ENCODE data around the gene TGFBR3.

GRCh38 chr1:91928026-91928425 lies 42.1 kb upstream of the TGFBR3 start:
- no peak for TF ChIP-seq CTCF (conservative IDR thresholded peaks at IDR 0.05; ENCODE audit: low read depth, low read length)
- no peak for TF ChIP-seq EZH2 (IDR thresholded peaks at IDR 0.05; ENCODE audit: borderline replicate concordance, low read depth, low read length, poor library complexity, severe bottlenecking)

All from A673 (cell line).